NCI-H2196 (cell line): ENCODE results near the gene SPTBN4.
A peak's percentile ranks its signal among the peaks of the same experiment; 100 is the strongest.
"Not testable (repeated sequence)": the region's sequence is repeated elsewhere in the genome, so short reads cannot be mapped to it uniquely, and the experiment has no call there.

Source experiments
- DNase-seq: peaks from one replicate; lab custom pipeline; 2025; ENCODE audit not compliant: unreplicated experiment; lab: John Stamatoyannopoulos, UW

The SPTBN4 gene

DNA sequence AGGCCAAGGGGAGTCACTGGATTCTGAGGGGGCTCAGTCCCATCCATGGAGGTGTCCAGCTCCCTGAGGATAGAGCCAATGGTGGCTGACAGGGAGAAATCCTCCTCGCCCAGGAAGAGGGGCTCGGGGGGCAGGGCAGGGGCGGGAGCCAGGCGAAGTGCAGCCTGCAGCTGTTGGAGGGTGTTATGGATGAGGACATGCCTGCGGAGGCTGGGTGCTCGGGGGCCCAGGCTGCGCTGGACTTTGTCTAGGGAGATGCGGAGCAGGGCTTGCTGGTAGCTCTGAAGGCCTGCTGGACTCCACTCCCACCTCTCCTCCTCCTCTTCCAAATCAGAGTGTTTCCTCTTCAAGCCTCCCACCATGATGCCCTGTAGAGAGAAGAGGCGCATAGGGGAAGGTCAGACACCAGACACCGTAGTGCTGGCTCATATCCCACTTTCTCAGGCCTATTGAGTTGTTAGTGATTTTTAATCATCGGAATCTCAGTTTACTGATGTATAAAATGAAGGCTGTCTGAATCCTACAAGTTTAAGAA is 25.0 kb upstream of the SPTBN4 start:
- no peak for DNase-seq

DNA sequence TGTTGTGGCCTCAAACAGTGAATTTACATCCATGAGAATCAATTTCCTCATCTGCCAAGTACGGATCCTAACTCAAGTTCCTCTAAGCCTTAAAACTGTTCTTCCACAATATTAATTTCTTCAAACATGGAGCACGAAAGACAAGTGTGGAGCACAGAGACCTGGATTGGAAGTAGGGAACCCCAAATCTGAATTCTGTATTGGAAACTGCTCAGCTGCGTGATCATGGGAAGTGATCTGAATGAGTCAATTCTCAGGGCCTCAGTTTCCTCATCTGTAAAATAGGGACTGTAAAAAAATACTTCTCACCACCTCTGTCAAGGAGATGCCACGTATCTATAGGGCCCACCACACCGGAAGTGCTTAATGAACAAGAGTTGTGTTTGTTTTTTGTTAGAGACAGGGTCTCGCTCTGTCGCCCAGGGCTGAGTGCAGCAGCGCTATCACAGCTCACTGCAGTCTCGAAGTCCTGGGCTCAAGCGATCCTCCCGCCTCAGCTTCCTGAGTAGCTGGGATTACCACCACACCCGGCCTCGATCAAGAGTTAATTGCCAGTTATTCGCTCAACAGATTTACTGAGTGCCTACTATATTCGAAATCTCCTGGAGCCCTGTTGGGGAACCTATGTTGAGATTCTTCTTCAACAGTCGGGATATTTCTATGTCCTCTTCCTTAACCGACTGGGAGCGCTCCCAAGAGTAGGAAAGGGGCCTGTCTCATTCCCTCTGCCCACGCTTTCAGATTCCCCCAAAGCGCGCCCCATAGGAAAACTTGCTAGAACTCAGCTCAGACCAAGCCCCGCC is 24.3 kb upstream of the SPTBN4 start:
- DNase-seq = no peak

DNA sequence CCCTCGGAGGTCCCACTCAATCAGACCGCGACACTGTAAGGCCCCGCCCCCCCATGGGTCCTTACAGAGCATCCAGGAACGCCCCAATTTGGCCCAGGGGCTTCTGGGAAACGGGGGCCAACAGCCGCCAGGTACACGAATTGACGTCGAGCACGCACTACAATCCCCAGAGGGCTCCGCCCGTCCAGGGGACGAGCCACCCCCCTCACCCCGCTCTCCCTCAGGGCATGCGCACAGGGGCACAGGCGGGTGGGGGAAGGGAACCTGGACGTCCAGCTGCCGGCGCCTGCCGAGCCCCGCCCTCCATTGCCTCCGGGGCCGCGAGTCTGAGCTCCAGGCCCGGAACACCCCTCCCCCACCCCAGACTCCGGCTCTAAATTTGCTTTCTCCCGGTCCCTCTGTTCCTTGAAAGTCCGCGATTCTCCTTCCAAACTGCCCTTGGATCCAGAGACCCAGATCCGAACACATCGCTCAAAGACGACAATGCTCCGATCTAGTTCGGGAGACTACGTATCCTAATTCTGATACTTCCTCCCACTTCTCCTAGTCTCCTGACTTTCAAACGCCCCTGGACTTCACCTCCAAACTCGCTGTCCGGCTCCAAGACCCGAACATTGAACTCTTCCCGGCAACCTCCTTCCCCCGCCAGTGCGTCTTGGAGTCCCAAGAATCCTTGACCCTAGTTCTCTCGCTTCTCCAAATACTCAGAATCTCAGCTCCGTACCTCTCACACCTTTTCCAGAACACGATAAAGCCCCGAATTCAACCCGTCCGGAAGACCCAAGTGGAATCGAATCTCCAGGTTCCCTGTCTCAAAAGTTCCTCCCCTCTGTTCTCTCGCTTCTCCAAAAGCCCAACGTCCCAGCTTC is 23.4 kb upstream of the SPTBN4 start:
- DNase-seq = peak; percentile 100

- peak; percentile 96 for DNase-seq
These were observed 22.6 kb upstream of the SPTBN4 start, which contains the start of gene SERTAD3 for GRCh38 chr19:40444000-40444824. Gene SERTAD3, minus strand, starts transcription at chr19:40444335. Its CDS starts 2,255 bp downstream, at chr19:40442080.

DNA sequence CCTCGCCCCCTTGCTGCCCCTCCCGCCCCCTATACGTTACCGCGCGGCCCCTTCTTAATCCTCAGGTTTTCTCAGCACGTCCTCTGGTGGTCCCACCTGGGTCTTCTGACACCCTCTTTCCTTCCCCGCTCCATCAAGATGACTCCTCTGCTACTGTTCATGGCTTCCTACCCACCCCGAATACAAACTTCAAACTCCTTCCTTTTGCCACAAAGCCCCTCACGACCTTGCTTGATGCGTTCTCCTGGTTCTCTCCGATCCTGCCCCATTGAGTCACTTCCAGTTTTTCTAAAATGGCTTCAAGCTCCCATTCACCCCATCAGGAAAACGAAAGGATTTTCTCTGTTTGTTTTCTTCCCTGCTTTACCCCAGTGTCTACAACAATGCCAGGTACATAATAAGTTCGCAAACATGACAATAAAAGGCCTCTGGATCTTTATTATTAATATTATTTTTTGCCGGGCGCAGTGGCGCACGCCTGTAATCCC is 21.9 kb upstream of the SPTBN4 start:
- peak; percentile 48 for DNase-seq

- peak; percentile 23 for DNase-seq
These were observed 21.0 kb upstream of the SPTBN4 start for GRCh38 chr19:40445780-40446262.

GRCh38 chr19:40446263-40446784 is 20.5 kb upstream of the SPTBN4 start:
- no peak for DNase-seq

DNA sequence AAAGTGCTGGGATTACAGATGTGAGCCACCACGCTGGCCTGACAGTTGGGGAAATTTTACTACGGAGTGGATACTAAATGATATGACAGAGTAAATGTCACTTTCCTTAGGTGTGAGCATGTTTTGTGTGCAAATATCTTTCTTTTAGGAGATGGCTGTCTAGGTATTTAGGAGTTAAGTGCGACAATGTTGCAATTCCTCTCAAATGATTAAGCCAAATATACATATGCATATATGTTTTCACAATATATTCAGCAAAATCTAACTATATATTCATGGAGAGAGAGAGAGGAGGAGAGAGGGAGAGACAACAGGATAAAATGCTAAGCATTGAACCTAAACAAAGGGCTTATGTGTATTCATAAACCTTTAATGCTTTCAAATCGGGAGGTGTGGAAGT is 17.3 kb upstream of the SPTBN4 start:
- DNase-seq = no peak

- no peak for DNase-seq
These were observed 16.1 kb upstream of the SPTBN4 start for GRCh38 chr19:40450664-40451063.

- DNase-seq = no peak
These were observed 14.8 kb upstream of the SPTBN4 start for GRCh38 chr19:40452016-40452415.

- DNase-seq = no peak
These were observed 13.6 kb upstream of the SPTBN4 start for GRCh38 chr19:40453151-40453735.

DNA sequence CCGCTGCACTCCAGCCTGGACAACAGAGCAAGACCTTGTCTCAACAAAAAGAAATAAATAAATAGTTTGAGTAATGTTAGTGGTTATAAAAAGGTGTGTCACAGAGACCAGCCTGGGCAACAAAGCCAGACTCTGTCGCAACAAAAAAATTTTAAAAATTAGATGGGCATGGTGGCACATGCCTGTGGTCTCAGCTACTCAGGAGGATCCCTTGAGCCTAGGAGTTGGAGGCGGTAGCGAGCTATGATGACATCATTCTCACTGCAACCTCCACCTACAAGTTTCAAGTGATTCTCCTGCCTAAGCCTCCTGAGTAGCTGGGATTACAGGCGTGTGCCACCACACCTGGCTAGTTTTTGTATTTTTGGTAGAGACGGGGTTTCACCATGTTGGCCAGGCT is 12.9 kb upstream of the SPTBN4 start:
- not testable (repeated sequence) for DNase-seq

- no peak for DNase-seq
These were observed 9.8 kb upstream of the SPTBN4 start for GRCh38 chr19:40457048-40457447.

- no peak for DNase-seq
These were observed 8.7 kb upstream of the SPTBN4 start for GRCh38 chr19:40457953-40458596.

- no peak for DNase-seq
These were observed 8.2 kb upstream of the SPTBN4 start for GRCh38 chr19:40458597-40458974.

- no peak for DNase-seq
These were observed 6.6 kb upstream of the SPTBN4 start for GRCh38 chr19:40460185-40460584.

DNA sequence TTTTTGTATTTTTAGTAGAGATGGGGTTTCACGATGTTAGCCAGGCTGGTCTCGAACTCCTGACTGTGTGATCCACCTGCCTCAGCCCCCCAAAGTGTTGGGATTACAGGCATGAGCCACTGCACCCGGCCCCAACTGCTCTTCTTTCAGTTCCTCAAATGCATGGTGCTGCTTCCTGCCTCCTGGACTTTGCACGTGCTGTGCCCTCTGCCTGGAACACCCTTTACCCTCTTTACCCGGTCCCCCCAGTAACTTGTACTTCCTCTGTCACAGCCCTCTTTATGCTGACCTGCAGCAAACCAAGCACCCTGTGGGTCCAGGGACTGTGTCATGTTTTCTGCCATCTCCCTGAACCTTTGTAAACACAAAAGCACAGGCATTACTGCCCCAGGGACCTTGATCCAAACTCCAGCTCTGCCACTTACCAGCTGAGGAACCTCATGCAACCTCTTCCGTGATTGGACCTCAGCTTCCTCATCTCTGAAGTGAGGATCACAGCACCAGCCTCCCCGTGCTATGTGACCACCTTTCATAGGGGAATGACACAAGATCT is 5.1 kb upstream of the SPTBN4 start:
- no peak for DNase-seq

GRCh38 chr19:40463587-40464037 is 3.2 kb upstream of the SPTBN4 start:
- not testable (repeated sequence) for DNase-seq
